Measurements from ENCODE around the gene AAGAB. TPM values are rescaled to one million over a fixed set of nuclear protein-coding genes. Genes with fewer than 3 reads are reported as not detected.
A peak's percentile ranks its signal among the peaks of the same experiment; 100 is the strongest.

The AAGAB gene
- total RNA-seq, 1 experiment from 2014 or later = 30.5 TPM

- DNase-seq (no peak), ATAC-seq (no peak)
- POLR2A ChIA-PET (ENCODE audit: unreplicated experiment) = no interaction called here
- peaks cover 33% of the 10 kb centered on the region for H3K79me2 ChIP-seq (ENCODE audit: low read length)
- no TSS peak for BruUV-seq (replicated peaks)
- no peak overlapping the region for H3K27ac ChIP-seq (ENCODE audit: low read length)
- H4K20me1 ChIP-seq (ENCODE audit: low read length) = no peaks in the 10 kb centered on the region
- H3K4me3 ChIP-seq (ENCODE audit: low read length) = no peak overlapping the region
- no peaks in the 10 kb centered on the region for H3F3A ChIP-seq (ENCODE audit: low read length, unreplicated experiment)
- no peak overlapping the region for H2AFZ ChIP-seq (ENCODE audit: low read length)
- no peaks in the 10 kb centered on the region for H3K27me3 ChIP-seq (ENCODE audit: low read length)
- no peak overlapping the region for H3K9ac ChIP-seq (ENCODE audit: low read length)
- no peaks in the 10 kb centered on the region for H3K36me3 ChIP-seq (ENCODE audit: low read depth, low read length)
- no peaks in the 10 kb centered on the region for H3K9me2 ChIP-seq (replicated peaks; ENCODE audit: low read length)
- intact Hi-C loops (cut with micrococcal nuclease) = no loop called here
- H3K4me1 ChIP-seq (ENCODE audit: insufficient read depth, low read length) = peaks cover 12% of the 10 kb centered on the region; the same call in 1 of the 2 replicates
- CTCF ChIA-PET = no interaction called here
- no peaks in the 10 kb centered on the region for H3K9me3 ChIP-seq (ENCODE audit: low read length)
- no peak for TF ChIP-seq EZH2phosphoT487 (IDR thresholded peaks at IDR 0.05; ENCODE audit: borderline replicate concordance, low read length)
- 0 out of 2 replicates have a peak overlapping the region, but pooled peaks have one; percentile 97 for H3K4me2 ChIP-seq (ENCODE audit: low read length)
These were observed 1.6 kb upstream of the AAGAB start for GRCh38 chr15:67256051-67256450.

DNA sequence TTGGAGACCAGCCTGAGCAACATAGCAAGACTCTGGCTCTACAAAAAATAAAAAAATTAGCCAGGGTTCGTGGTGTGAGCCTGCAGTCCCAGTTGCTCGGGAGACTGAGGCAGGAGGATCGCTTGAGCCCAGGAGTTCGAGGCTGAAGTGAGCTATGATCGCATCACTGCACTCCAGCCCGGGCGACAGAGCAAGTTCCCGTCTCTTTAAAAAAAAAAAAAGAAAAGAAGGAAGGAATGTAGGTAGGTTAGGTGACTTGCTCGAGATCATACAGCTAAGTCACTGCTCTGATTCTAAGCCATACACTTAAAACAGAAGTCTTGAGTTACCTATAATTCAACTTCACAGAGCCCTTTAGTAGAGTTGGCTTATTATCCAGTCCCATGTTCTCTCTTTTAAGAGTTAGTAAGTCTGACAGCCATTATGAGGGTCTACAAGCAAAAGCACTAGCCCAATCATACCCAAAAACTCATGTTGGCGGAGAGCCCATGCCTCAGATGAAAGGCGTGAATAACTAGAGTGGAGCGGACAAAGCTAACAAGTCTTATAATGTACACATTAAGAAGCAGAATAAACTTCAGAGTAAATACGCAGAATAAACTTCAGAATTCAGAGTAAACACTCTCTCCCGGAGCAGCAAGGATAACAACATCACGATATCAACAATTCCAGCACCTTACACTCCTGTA is 768 bp downstream of the AAGAB start:
- Histone ChIP-seq H3K79me2 (ENCODE audit: low read length) (peaks cover 55% of the 10 kb centered on the region), H3K27ac (ENCODE audit: low read length) (peak overlapping the region; percentile 75), H3K9me2 (replicated peaks; ENCODE audit: low read length) (no peaks in the 10 kb centered on the region), H3K9me3 (ENCODE audit: low read length) (no peaks in the 10 kb centered on the region), H3K4me3 (ENCODE audit: low read length) (peak overlapping the region; percentile 78), H2AFZ (ENCODE audit: low read length) (peak overlapping the region; percentile 83), H3K4me1 (ENCODE audit: insufficient read depth, low read length) (peaks cover 12% of the 10 kb centered on the region; the same call in 1 of the 2 replicates), H3K4me2 (ENCODE audit: low read length) (peak overlapping the region; percentile 96), H3F3A (ENCODE audit: low read length, unreplicated experiment) (no peaks in the 10 kb centered on the region), H4K20me1 (ENCODE audit: low read length) (no peaks in the 10 kb centered on the region), H3K36me3 (ENCODE audit: low read depth, low read length) (no peaks in the 10 kb centered on the region), H3K27me3 (ENCODE audit: low read length) (no peaks in the 10 kb centered on the region), H3K9ac (ENCODE audit: low read length) (peak overlapping the region; percentile 88)
- TSS peak; percentile 59 for BruUV-seq (replicated peaks)
- ATAC-seq = no peak
- TF ChIP-seq, protein P1, sequence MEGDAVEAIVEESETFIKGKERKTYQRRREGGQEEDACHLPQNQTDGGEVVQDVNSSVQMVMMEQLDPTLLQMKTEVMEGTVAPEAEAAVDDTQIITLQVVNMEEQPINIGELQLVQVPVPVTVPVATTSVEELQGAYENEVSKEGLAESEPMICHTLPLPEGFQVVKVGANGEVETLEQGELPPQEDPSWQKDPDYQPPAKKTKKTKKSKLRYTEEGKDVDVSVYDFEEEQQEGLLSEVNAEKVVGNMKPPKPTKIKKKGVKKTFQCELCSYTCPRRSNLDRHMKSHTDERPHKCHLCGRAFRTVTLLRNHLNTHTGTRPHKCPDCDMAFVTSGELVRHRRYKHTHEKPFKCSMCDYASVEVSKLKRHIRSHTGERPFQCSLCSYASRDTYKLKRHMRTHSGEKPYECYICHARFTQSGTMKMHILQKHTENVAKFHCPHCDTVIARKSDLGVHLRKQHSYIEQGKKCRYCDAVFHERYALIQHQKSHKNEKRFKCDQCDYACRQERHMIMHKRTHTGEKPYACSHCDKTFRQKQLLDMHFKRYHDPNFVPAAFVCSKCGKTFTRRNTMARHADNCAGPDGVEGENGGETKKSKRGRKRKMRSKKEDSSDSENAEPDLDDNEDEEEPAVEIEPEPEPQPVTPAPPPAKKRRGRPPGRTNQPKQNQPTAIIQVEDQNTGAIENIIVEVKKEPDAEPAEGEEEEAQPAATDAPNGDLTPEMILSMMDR (conservative IDR thresholded peaks at IDR 0.05; ENCODE audit: low read depth, low read length) = no peak
- TF ChIP-seq EZH2phosphoT487 (IDR thresholded peaks at IDR 0.05; ENCODE audit: borderline replicate concordance, low read length) = no peak
- TF ChIP-seq EZH2 (IDR thresholded peaks at IDR 0.05; ENCODE audit: low read length, unreplicated experiment) = no peak
- CTCF ChIA-PET = interaction anchor here (0.6 kb wide), 1 partner anchor 45 kb away, joined by 4 read pairs; no protein-coding TSS in a partner anchor
- DNase-seq = peak; percentile 7
- intact Hi-C loops (cut with micrococcal nuclease) = loop anchor here (5.0 kb wide), 1 partner anchor 126 kb away; no protein-coding TSS in a partner anchor
- POLR2A ChIA-PET (ENCODE audit: unreplicated experiment) = interaction anchor here (0.6 to 0.7 kb wide), 3 partner anchors 53 to 258 kb away, joined by 3 to 6 read pairs (median 3); no protein-coding TSS in a partner anchor

DNA sequence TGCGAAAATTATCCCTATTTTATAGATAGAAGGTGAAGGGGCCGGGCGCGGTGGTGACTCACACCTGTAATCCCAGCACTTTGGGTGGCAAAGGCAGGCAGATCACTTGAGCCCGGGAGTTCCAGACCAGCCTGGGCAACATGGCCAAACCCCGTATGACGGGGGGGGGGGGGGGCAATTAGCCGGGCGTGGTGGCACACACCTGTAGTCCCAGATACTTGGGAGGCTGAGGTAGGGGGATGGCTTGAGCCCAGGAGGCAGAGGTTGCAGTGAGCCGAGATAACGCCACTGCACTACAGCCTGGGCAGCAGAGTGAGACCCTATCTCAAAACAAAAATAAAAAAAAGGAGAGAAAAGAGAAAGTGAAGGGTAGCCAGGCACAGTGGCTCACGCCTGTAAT is 1.4 kb downstream of the AAGAB start:
- peaks cover 61% of the 10 kb centered on the region for H3K79me2 ChIP-seq (ENCODE audit: low read length)
- no peaks in the 10 kb centered on the region for H3K27me3 ChIP-seq (ENCODE audit: low read length)
- no peaks in the 10 kb centered on the region for H3K36me3 ChIP-seq (ENCODE audit: low read depth, low read length)
- peaks cover 12% of the 10 kb centered on the region; the same call in 1 of the 2 replicates for H3K4me1 ChIP-seq (ENCODE audit: insufficient read depth, low read length)
- POLR2A ChIA-PET (ENCODE audit: unreplicated experiment) = interaction anchor here (0.6 to 0.7 kb wide), 2 partner anchors 52 to 223 kb away, joined by 3 read pairs; no protein-coding TSS in a partner anchor
- CTCF ChIA-PET = no interaction called here
- H3F3A ChIP-seq (ENCODE audit: low read length, unreplicated experiment) = no peaks in the 10 kb centered on the region
- no peak overlapping the region for H2AFZ ChIP-seq (ENCODE audit: low read length)
- intact Hi-C loops (cut with micrococcal nuclease) = loop anchor here (5.0 kb wide), 1 partner anchor 126 kb away; no protein-coding TSS in a partner anchor
- no peak overlapping the region for H3K27ac ChIP-seq (ENCODE audit: low read length)
- no peaks in the 10 kb centered on the region for H3K9me2 ChIP-seq (replicated peaks; ENCODE audit: low read length)
- DNase-seq = peak; percentile 24
- H3K9me3 ChIP-seq (ENCODE audit: low read length) = no peaks in the 10 kb centered on the region
- ATAC-seq = no peak
- TF ChIP-seq, protein P1 (conservative IDR thresholded peaks at IDR 0.05; ENCODE audit: low read depth, low read length) = no peak
- TF ChIP-seq EZH2 (IDR thresholded peaks at IDR 0.05; ENCODE audit: low read length, unreplicated experiment) = no peak
- TF ChIP-seq EZH2phosphoT487 (IDR thresholded peaks at IDR 0.05; ENCODE audit: borderline replicate concordance, low read length) = no peak
- H3K9ac ChIP-seq (ENCODE audit: low read length) = peak overlapping the region; percentile 88
- no peaks in the 10 kb centered on the region for H4K20me1 ChIP-seq (ENCODE audit: low read length)
- H3K4me2 ChIP-seq (ENCODE audit: low read length) = peak overlapping the region; percentile 96
- BruUV-seq (replicated peaks) = no TSS peak
- H3K4me3 ChIP-seq (ENCODE audit: low read length) = peak overlapping the region; percentile 78

All from PC-3 (cell line).